ENCODE results near the gene ANKRD63.
A peak's percentile ranks its signal among the peaks of the same experiment; 100 is the strongest.

Gene ANKRD63

GRCh38 chr15:40254452-40254851 lies 28.4 kb downstream of the ANKRD63 start:
- DNase-seq = no peak

DNA sequence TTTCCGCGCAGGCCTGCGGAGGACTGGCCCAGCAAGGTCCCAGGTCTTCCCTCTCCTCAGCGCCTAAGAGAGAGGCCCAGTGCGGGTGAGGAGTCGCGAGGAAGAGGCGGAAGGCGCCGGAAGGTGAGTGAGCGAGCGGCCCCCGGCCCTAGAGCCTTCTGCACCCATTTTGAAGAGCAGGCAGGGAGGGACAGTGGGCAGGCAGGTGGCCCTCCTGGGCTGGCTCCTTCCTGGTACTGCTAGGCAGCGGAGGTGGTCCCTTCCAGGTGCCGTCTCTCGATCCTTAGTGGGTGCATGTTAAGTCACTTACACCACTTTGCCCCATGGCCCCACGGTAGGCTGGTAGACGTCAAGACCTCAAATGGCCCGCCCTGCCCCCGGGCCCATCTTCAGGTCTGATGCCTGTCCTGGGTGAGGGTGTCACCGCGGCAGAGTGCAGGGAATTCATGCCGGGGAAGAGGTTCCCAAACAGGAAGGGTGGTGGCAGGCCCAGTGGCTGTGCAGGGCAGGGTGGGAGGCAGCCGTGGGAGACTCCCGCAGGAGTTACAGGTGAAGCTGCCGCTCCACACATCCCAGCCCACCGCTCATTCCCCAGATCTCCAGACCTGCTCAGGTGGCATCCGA lies 29.6 kb downstream of the ANKRD63 start:
- DNase-seq = no peak

GRCh38 chr15:40252438-40253166 lies 30.3 kb downstream of the ANKRD63 start:
- peak; percentile 69 for DNase-seq

- no peak for DNase-seq
Observed at GRCh38 chr15:40252141-40252437, 30.8 kb downstream of the ANKRD63 start.

GRCh38 chr15:40251486-40252140 lies 31.3 kb downstream of the ANKRD63 start:
- no peak for DNase-seq

GRCh38 chr15:40250771-40251483 lies 31.9 kb downstream of the ANKRD63 start:
- no peak for DNase-seq

DNA sequence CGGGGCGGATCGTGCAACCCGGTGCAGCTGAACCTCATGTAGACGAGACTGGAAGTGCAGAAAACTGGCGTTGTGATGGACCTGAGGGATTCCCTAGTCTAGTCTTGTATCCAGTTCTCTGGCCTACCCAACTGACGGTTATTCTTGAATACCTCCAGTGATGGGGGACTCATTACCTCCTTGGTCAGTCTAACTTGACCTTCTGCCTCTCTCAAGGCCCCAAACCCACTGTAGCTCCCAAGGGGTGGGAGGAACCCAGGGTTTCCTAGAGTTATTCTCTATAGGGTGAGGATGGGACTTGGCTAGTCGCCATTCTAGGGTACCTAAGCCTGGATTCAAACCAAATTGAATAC lies 32.6 kb downstream of the ANKRD63 start:
- no peak for DNase-seq

GRCh38 chr15:40249477-40250303 lies 33.2 kb downstream of the ANKRD63 start:
- DNase-seq = no peak

DNA sequence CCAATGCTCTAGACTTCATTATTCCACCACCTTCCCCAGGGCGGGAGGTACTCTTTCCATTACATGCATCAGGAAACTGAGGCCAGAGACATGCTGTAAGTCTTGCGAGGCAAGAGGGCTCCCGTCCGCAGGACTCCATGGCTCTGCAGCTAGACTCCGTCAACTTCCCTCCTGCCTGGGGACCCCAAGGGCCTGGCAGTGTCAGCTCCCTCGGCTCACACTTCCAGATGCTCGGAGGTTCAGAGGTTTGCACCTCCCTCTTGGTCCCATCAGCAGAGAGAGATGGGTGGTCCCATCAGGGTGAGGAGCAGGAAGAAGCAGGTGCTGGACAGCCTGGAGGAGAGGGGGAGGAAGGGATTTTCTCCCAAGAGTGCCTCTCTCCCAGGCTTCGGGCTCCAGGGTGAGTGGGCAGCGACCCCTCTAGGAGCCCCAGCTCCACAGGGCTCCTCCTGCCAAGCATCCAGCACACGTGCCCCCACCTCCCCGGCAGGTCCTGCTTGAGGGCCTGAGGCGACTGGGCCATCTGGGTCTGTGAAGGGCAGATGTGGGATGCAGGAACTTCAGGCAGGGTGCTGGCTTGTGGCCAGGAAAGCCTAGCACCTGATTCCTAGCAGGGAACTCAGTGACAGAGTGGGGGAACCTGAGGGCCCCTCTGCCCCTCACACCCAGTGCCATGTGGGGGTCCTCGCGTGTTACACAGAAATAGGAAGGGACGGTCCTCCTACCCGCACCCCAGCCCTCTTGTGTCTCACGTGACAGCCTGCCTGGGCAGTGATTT lies 34.7 kb downstream of the ANKRD63 start:
- DNase-seq = no peak

GRCh38 chr15:40247406-40247971 lies 35.4 kb downstream of the ANKRD63 start:
- DNase-seq = no peak

DNA sequence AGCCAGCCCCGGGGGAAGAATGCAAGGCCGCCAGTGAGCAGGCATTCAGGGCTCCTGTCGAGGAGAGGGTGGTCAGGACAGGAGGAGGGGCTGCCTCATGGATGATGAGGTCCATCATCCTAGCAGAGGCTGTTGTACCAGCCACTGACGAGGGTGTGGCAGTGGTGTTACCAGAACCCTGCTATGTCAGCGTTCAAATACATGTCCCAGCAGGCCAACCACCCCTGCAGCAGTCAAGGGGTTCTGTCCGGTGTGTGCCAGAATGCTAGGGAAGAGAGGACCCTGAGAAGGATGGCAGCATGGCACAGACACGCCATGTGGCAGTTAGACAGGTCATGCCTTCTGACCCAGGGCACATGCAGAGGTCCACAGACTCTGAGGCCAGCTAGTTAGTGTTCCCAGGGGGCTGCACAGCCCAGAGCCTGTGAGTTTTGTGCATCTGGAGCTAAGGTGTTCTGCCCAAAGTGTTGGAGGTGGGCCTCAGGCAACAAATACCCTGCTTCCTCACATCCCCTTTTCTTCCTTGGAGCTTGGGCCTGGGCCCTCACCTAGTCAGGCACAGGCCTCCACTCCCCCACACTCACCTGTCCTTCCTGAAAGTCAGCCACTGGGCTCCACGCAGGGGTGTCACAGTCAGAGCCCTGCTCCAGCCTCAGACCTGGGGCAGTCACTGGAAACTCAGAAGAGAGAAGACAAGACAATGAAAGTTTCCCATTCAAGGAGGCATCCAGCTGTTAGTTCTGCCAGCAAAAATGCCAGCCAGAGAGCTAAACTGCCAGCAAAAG lies 36.2 kb downstream of the ANKRD63 start:
- DNase-seq = no peak

- DNase-seq = no peak
Observed at GRCh38 chr15:40245666-40246450, 37.0 kb downstream of the ANKRD63 start.

DNA sequence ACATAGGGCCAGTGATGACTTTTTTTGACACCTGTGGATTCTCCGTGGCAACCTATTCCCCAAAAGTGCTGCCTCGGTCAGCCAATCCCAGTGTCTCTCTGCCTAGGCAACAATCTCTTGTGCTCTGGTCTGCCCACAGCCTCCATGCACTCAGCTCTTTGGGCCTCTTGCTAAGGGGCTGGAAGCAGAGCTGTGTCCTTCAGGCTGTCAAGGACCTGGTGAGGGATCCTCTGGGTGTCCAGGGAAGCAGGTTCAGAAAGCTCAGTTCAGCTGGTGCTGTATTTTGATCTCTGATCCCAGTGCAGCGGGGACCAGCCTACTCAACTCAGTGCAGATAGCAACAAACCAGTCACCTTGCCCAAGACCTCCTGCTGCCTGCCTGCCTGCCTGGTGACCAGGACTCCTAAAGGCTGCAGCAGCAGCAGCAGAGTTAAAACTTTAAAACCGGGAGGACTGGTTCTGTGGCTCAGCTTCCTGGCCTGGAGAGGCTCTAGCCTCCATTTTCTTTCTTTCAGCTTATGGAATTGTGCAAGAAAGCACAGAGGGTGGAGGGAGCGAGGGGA lies 37.8 kb downstream of the ANKRD63 start:
- DNase-seq = no peak

GRCh38 chr15:40243126-40243810 lies 39.6 kb downstream of the ANKRD63 start:
- DNase-seq = no peak

DNA sequence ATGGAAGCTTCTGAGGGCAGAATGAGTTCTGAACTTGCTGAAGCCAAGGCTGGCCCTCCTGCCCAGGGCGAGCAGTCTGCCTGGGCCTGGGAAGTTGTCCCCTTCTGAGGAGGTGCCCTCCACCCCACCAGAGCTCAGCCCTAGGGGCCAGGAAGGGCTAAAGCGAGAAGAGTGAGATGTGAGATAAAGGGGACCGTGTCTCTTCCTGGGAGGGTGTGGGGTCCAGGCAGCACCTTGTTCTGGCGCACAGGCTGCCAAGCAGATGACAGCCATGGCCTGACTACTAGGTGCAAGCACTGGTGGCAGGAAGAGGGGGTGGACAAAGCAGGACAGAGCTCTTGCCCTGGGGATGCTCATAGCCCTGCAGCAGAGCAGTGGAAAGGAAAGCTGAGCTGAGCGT lies 40.3 kb downstream of the ANKRD63 start:
- no peak for DNase-seq

DNA sequence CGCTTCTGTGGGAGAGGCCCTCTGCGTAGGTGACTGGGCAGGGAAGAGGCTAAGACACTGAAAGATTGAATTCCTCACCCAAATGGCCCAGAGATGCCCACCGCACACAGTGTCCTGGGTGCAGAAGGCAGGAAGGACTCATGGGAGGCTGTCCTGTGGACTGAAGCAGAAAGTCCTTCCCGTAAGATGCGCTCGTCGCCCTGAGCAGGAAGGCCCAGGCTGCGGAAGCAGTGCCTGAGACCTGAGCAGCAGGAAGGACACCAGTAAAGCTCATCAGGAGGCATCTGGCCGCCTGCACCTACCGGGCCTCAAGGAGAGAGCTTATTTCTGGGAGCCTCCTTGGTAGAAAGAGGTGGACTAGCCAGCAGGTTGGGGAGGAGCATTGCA lies 40.7 kb downstream of the ANKRD63 start:
- no peak for DNase-seq

DNA sequence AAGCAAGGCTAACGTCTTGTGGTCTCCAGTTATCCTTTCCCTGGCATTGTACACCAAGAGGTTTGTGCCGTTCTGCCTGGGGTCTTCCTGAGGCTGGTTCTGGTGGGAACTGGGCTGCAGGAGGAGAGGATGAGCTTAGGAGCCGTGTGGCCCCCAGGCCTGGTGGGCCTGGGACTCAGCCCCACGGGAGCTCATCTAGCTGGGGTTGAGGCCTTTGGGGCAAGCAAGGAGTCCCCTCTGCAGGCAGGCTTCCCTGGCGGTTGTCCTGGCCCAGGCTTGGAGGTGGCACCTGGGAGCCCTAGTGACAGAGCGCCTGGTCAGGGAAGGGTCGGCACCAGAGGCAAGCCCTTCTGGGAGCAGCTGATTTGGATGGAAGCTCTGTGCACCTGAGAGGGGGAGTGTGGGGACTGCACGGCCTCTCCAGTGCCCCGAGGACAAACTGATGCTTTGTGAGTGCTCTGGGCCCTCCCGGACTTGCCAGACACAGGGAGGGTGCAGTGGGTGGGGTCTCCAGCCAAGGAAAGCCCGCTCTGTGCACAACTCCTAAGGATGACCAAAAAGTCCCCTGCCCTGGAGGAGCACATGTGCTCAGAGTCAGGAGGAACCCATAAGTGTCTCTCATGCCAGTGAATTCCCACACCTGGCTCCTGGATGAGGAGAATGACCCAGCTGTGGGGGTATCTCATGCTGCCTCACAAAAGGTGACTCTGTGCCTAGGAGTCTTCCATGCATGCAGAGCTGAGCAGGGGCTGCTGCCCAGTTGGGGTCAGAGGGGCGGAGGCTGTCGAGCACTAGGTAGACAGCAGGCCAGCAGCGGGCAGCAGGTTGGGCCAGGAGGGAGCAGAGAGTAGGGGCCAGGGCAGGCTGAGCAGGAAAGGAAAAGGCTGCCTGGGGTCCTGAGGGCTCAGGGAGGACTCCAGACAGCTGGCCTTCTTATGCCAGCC lies 41.3 kb downstream of the ANKRD63 start:
- DNase-seq = no peak

DNA sequence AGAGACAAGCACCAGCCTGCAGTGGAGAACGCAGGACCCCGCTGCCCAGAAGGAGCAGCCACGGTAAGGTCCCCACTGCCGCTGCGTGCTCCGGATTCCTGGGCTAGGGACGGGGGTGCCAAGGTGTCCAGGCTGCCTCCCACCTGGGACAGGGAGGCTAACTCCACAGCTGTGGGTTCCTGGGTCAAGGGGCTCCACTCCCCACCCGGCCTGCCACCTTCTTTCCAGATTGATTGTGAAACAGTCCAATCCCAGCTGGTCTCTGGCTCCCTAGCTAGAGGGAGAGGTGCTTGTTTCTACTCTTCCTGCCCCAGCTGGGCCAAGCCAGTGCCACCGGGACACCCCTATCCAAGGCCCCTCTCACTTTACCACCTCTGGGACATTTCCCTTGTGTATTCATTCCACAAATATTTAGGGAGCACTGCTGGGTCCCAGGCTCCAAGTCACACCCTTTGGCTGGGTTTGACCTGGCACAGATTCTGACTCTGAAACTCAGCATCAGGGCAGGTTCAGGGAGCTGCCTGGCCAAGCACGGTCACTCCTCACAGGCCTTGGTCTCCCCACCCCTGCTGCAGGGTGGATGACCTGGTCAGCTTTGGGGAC lies 42.1 kb downstream of the ANKRD63 start:
- no peak for DNase-seq
